Smooth muscle cell (in vitro differentiated cells): ENCODE measurements around the gene GJB6. TPM values are rescaled to one million over a fixed set of nuclear protein-coding genes. Genes with fewer than 3 reads are reported as not detected.

ENCODE experiments used
- DNase-seq: peaks from one replicate; lab custom pipeline; 2025; ENCODE audit not compliant: unreplicated experiment; lab: John Stamatoyannopoulos, UW
- H2AFZ ChIP-seq: fragments of 200-600 bp; sonication (generic); 2 replicates; pipeline ENCODE4 v1.6.0; 2016; ENCODE audit warnings: antibody characterized with exemption, low read depth, mild to moderate bottlenecking
- H3F3A ChIP-seq: fragments of 200-600 bp; sonication (generic); 2 replicates; pipeline ENCODE4 v1.6.0; 2017; ENCODE audit warnings: antibody characterized with exemption, low read depth
- H3K27ac ChIP-seq: fragments of 200-600 bp; sonication (generic); 2 replicates; pipeline ENCODE4 v1.5.1; 2016; ENCODE audit warnings: low read depth, mild to moderate bottlenecking
- H3K27me3 ChIP-seq: fragments of 200-600 bp; sonication (generic); 2 replicates; pipeline ENCODE4 v1.6.1; 2016; ENCODE audit warnings: low read depth, mild to moderate bottlenecking
- H3K36me3 ChIP-seq: fragments of 200-600 bp; sonication (generic); 2 replicates; pipeline ENCODE4 v1.5.1; 2016; ENCODE audit warnings: low read depth
- H3K4me1 ChIP-seq: fragments of 200-600 bp; sonication (generic); 2 replicates; pipeline ENCODE4 v1.5.1; 2016; ENCODE audit warnings: low read depth
- H3K4me2 ChIP-seq: fragments of 200-600 bp; sonication (generic); 2 replicates; pipeline ENCODE4 v1.6.0; 2016; ENCODE audit warnings: mild to moderate bottlenecking
- H3K4me3 ChIP-seq: fragments of 200-600 bp; sonication (generic); 2 replicates; pipeline ENCODE4 v1.5.1; 2016; ENCODE audit warnings: mild to moderate bottlenecking
- H3K79me2 ChIP-seq: fragments of 200-600 bp; sonication (generic); 2 replicates; pipeline ENCODE4 v1.6.0; 2016; ENCODE audit warnings: low read depth, mild to moderate bottlenecking
- H3K9ac ChIP-seq: fragments of 200-600 bp; sonication (generic); 2 replicates; pipeline ENCODE4 v1.6.0; 2016; ENCODE audit warnings: low read depth
- H3K9me3 ChIP-seq: fragments of 200-600 bp; sonication (generic); replicated peaks from 2 replicates; pipeline ENCODE4 v1.5.1; 2016; ENCODE audit warnings: low read depth
- H4K20me1 ChIP-seq: fragments of 200-600 bp; sonication (generic); 2 replicates; pipeline ENCODE4 v1.6.0; 2016; ENCODE audit warnings: low read depth
- WGBS: methylation state at CpG from one replicate; pipeline ENCODE4 v1.1.7; 2016; ENCODE audit warnings: low lambda C conversion rate; 5-methylcytosine and 5-hydroxymethylcytosine counted together
- polyA plus RNA-seq: library from polyadenylated mRNA; unstranded; fragments of >200 nt; fragmentation: Nextera tagmentation; extraction: Ambion mirVana; gene quantifications from 2 replicates; pipeline ENCODE4 v1.2.1, GENCODE V29; 2016
- total RNA-seq: library from RNA; depleted of rRNA; stranded (reverse); fragments of >200 nt; gene quantifications from 2 replicates; pipeline ENCODE4 v1.2.3, GENCODE V29; 2014
- TF ChIP-seq, protein P1 (sequence below): fragments of 200-600 bp; sonication (generic); IDR thresholded peaks from 2 replicates; pipeline ENCODE4 v1.5.1; 2017; ENCODE audit warnings: borderline replicate concordance, mild to moderate bottlenecking, antibody characterized with exemption; ENCODE audit not compliant: insufficient read depth, poor library complexity, severe bottlenecking

GJB6 gene
- total and polyA plus RNA-seq, 2 experiments from 2014 or later, result 8.4 to 55.6 TPM

DNA sequence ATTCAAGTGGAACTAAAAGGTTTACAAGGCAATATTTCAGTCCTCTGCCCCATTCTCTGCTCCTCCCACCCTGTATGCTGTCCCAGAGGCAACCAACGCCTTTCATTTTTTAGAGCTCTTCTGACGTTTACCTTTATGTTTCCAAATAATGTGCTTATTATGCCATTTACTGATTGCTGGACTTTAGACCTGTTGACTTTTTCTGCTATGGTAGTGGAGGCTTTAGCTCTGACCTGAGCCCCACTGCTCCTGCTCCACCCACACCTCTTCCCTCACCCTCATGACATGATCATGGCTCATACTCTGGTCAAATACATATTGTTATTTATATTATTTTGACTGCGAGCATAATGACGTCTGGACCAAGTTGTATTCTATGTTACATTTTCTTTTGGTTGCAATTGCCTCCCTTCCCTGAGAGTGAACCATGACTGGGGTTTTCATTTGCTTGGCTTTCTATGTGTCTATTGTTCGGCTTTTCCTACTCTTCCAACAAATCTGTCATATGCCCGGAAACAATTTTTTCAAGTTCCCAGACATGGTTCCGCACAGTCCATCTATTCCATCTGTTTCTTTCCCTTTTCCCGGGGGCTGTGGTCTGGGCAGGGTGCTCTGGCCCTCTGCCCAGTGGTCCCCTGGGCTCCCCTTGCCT, 31.4 kb upstream of the GJB6 start:
- Histone ChIP-seq H3K27ac (no peak overlapping the region), H2AFZ (no peak overlapping the region), H3F3A (no peaks in the 10 kb centered on the region), H3K4me1 (no peaks in the 10 kb centered on the region), H3K79me2 (no peaks in the 10 kb centered on the region), H4K20me1 (no peaks in the 10 kb centered on the region), H3K4me3 (no peak overlapping the region), H3K27me3 (no peaks in the 10 kb centered on the region), H3K9ac (no peak overlapping the region), H3K36me3 (no peaks in the 10 kb centered on the region), H3K4me2 (no peak overlapping the region), H3K9me3 (no peaks in the 10 kb centered on the region)
- no peak for DNase-seq
- WGBS, result 92% methylated on average over 8 of the region's 8 CpGs
- TF ChIP-seq, protein P1, sequence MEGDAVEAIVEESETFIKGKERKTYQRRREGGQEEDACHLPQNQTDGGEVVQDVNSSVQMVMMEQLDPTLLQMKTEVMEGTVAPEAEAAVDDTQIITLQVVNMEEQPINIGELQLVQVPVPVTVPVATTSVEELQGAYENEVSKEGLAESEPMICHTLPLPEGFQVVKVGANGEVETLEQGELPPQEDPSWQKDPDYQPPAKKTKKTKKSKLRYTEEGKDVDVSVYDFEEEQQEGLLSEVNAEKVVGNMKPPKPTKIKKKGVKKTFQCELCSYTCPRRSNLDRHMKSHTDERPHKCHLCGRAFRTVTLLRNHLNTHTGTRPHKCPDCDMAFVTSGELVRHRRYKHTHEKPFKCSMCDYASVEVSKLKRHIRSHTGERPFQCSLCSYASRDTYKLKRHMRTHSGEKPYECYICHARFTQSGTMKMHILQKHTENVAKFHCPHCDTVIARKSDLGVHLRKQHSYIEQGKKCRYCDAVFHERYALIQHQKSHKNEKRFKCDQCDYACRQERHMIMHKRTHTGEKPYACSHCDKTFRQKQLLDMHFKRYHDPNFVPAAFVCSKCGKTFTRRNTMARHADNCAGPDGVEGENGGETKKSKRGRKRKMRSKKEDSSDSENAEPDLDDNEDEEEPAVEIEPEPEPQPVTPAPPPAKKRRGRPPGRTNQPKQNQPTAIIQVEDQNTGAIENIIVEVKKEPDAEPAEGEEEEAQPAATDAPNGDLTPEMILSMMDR, result no peak

DNA sequence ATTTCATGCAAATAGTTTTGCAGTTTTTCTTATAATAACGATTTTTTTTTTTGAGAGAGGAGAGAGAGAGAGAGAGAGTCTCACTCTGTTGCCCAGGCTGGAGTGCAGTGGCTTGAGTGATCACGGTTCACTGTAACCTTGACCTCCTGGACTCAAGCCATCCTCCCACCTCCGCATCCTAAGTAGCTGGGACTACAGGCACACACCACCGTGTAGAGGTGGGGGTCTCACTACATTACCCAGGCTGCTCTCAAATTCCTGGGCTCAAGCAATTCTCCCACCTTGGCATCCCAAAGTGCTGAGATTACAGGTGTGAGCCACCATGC, 26.8 kb upstream of the GJB6 start:
- Histone ChIP-seq H3K79me2 (no peaks in the 10 kb centered on the region), H3K27ac (no peak overlapping the region), H3K9ac (no peak overlapping the region), H3K4me1 (no peaks in the 10 kb centered on the region), H3K4me3 (no peak overlapping the region), H2AFZ (no peak overlapping the region), H3K36me3 (no peaks in the 10 kb centered on the region), H3K4me2 (no peak overlapping the region), H3K9me3 (no peaks in the 10 kb centered on the region), H3K27me3 (peaks cover 14% of the 10 kb centered on the region), H4K20me1 (no peaks in the 10 kb centered on the region), H3F3A (no peaks in the 10 kb centered on the region)
- DNase-seq, result no peak
- WGBS, result 80% methylated on average over 4 of the region's 4 CpGs
- TF ChIP-seq, protein P1, result no peak

DNA sequence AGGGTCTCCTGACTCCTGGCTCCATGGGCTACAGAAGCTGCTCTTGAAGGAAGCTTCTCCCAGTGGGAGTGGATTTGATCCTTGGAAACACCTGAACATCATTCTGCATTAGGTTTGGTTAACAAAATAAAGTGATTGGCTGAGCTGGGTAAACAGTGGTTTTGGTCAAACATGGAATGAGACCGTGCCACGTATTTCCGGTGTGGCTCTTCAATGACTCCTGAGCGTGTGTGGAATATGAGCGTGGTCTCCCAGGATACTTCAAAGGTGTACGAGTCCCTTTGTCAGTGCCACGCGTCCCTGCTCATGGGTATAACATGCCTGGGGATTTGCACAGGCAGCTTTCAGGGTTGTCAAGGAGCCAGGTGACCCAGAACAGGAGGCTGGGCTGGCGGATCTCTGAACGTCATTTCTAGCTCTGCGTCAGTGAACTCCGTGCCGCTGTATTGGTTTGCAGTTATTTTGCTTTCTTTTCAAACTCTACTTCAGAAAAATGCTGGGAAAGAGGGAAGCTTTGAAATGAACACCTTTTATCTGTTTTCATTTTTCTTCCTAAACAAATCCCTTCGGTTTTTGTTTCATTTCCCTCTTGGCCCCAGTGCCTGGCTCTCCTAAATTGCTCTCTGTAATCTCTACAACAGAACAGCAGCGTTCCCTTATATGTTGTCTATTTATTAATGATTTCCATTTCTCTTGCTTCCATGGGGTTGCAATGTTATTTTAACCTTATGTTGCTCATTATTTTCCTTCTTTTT, 26.3 kb upstream of the GJB6 start:
- WGBS, result 93% methylated on average over 15 of the region's 15 CpGs
- no peaks in the 10 kb centered on the region for H3K4me1 ChIP-seq
- no peak for DNase-seq
- H4K20me1 ChIP-seq, result no peaks in the 10 kb centered on the region
- H3K27me3 ChIP-seq, result peaks cover 14% of the 10 kb centered on the region
- no peaks in the 10 kb centered on the region for H3K36me3 ChIP-seq
- TF ChIP-seq, protein P1, result no peak
- H3K4me2 ChIP-seq, result no peak overlapping the region
- H3K79me2 ChIP-seq, result no peaks in the 10 kb centered on the region
- no peaks in the 10 kb centered on the region for H3K9me3 ChIP-seq
- H2AFZ ChIP-seq, result no peak overlapping the region
- H3K4me3 ChIP-seq, result no peak overlapping the region
- H3K9ac ChIP-seq, result no peak overlapping the region
- no peak overlapping the region for H3K27ac ChIP-seq
- H3F3A ChIP-seq, result no peaks in the 10 kb centered on the region

DNA sequence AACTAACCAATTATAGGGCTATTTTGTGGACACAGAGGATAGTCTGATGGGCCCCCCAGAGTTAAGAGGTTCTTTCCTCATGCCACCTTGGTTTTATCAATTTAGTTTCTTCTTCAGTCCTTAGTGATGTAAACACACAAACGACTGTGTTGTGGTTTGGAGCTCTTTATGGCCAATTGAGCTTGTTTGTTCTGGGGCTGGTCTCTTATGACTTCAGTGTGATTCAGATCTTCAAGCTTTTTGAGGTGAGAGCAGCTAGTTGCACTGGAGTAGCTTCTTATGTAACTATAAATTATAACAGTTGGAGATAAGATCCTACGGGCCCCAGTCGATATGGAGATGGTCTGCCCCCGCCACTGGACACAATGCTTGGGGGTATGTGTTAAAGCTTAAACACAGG, 22.0 kb upstream of the GJB6 start:
- Histone ChIP-seq H3F3A (no peaks in the 10 kb centered on the region), H3K4me1 (no peaks in the 10 kb centered on the region), H3K36me3 (no peaks in the 10 kb centered on the region), H3K9me3 (no peaks in the 10 kb centered on the region), H3K79me2 (no peaks in the 10 kb centered on the region), H3K27ac (no peak overlapping the region), H3K4me2 (no peak overlapping the region), H4K20me1 (no peaks in the 10 kb centered on the region), H3K4me3 (no peak overlapping the region), H3K9ac (no peak overlapping the region), H2AFZ (no peak overlapping the region), H3K27me3 (peaks cover 14% of the 10 kb centered on the region)
- TF ChIP-seq, protein P1, result no peak
- no peak for DNase-seq
- 79% methylated on average over 4 of the region's 4 CpGs for WGBS
